Lower lobe of right lung (tissue), 2 donors: ENCODE measurements around the gene UMODL1. TPM values are rescaled to one million over a fixed set of nuclear protein-coding genes. Genes with fewer than 3 reads are reported as not detected.

ENCODE experiments used
- ATAC-seq, 2 donors: fragments of 200-7000 bp; cut with Tn5 transposase; one replicate each; pipeline ENCODE4 v1.9.1; 2020 to 2022; ENCODE audit warnings: mild to moderate bottlenecking in 2 of 2, moderate library complexity in 2 of 2
- DNase-seq: peaks from one replicate; pipeline ENCODE4 v3.0.0-alpha.2; 2020
- H3K27ac ChIP-seq: fragments of 200-600 bp; one replicate; pipeline ENCODE4 v1.8.0; 2022
- H3K27me3 ChIP-seq: fragments of 200-600 bp; one replicate; pipeline ENCODE4 v1.8.0; 2022; ENCODE audit warnings: low read depth
- H3K36me3 ChIP-seq: fragments of 200-600 bp; one replicate; pipeline ENCODE4 v1.8.0; 2022; ENCODE audit warnings: mild to moderate bottlenecking
- H3K4me1 ChIP-seq: fragments of 200-600 bp; one replicate; pipeline ENCODE4 v1.8.0; 2022
- H3K4me3 ChIP-seq: fragments of 200-600 bp; one replicate; pipeline ENCODE4 v1.8.0; 2022; ENCODE audit warnings: mild to moderate bottlenecking
- H3K9me3 ChIP-seq: fragments of 200-600 bp; one replicate; pipeline ENCODE4 v1.8.0; 2022
- intact Hi-C: fragments of 100-400 bp; cut with DNase I; formaldehyde crosslinking; loops from one replicate; pipeline ENCODE4 v1.11.0; 2022
- total RNA-seq: library from RNA; stranded (reverse); fragmentation: NEBNext Ultra II Directional; extraction: Animal tissue kit (Norgen Biotek cat#: 25700); gene quantifications from one replicate; pipeline ENCODE4 v1.2.1, GENCODE V29; 2021
- TF ChIP-seq, protein P1 (sequence below): fragments of 200-600 bp; IDR thresholded peaks from one replicate; pipeline ENCODE4 v1.8.0; 2022; ENCODE audit warnings: antibody characterized with exemption, mild to moderate bottlenecking
- donor health status: DM: no; HTN: yes; CAD: no; lungs with severe emphysema.

Gene UMODL1
- total RNA-seq, 1 donor from 2014 or later: 0.50 TPM

DNA sequence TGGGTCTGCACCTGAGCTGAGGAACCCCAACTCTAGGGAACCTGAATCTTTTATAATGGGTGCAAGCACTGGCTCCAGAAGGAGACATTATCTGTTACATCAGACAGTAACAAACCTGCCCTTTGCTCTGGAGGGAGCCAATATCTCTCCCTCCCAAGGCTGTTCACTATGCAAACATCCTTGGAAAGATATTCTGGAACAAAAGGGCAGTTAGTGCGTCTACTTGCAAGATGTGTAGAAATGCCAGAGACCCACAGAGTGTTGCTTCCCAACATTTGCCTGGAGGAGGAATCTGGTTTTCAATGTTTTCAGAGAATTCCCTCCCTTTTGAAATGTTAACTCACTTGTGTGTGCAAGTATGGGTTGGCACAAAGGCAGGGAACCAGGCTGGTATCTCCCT is 31.9 kb downstream of the UMODL1 start:
- no peak for DNase-seq
- peaks cover 8% of the 10 kb centered on the region for H3K4me1 ChIP-seq
- no peaks in the 10 kb centered on the region for H3K9me3 ChIP-seq
- no peak overlapping the region for H3K4me3 ChIP-seq
- no peak for ATAC-seq
- H3K27me3 ChIP-seq: peaks cover 9% of the 10 kb centered on the region
- H3K36me3 ChIP-seq: no peaks in the 10 kb centered on the region
- no peak overlapping the region for H3K27ac ChIP-seq
- intact Hi-C loops: no loop called here
- TF ChIP-seq, protein P1, sequence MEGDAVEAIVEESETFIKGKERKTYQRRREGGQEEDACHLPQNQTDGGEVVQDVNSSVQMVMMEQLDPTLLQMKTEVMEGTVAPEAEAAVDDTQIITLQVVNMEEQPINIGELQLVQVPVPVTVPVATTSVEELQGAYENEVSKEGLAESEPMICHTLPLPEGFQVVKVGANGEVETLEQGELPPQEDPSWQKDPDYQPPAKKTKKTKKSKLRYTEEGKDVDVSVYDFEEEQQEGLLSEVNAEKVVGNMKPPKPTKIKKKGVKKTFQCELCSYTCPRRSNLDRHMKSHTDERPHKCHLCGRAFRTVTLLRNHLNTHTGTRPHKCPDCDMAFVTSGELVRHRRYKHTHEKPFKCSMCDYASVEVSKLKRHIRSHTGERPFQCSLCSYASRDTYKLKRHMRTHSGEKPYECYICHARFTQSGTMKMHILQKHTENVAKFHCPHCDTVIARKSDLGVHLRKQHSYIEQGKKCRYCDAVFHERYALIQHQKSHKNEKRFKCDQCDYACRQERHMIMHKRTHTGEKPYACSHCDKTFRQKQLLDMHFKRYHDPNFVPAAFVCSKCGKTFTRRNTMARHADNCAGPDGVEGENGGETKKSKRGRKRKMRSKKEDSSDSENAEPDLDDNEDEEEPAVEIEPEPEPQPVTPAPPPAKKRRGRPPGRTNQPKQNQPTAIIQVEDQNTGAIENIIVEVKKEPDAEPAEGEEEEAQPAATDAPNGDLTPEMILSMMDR: no peak

DNA sequence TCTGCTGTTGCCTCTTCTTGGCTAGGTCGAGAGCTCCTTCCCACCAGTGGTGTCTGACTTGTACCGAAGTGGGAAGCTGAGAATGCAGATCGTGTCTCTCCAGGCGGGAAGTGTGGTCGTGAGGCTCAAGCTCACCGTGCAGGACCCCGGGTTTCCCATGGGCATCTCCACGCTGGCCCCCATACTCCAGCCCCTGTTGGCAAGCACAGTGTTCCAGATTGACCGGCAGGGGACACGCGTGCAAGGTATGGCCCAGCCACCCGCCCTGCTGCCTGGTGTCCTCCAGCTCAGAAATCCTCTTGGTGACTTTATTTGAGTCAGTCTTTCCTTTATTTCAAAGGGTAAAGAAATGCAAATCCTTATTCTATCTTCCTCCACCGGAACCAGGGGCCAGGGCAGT is 32.7 kb downstream of the UMODL1 start:
- Histone ChIP-seq H3K4me1 (peaks cover 8% of the 10 kb centered on the region), H3K27ac (no peak overlapping the region), H3K27me3 (peaks cover 9% of the 10 kb centered on the region), H3K36me3 (no peaks in the 10 kb centered on the region), H3K9me3 (no peaks in the 10 kb centered on the region), H3K4me3 (no peak overlapping the region)
- ATAC-seq: no peak
- no peak for DNase-seq
- intact Hi-C loops: no loop called here
- TF ChIP-seq, protein P1: no peak

DNA sequence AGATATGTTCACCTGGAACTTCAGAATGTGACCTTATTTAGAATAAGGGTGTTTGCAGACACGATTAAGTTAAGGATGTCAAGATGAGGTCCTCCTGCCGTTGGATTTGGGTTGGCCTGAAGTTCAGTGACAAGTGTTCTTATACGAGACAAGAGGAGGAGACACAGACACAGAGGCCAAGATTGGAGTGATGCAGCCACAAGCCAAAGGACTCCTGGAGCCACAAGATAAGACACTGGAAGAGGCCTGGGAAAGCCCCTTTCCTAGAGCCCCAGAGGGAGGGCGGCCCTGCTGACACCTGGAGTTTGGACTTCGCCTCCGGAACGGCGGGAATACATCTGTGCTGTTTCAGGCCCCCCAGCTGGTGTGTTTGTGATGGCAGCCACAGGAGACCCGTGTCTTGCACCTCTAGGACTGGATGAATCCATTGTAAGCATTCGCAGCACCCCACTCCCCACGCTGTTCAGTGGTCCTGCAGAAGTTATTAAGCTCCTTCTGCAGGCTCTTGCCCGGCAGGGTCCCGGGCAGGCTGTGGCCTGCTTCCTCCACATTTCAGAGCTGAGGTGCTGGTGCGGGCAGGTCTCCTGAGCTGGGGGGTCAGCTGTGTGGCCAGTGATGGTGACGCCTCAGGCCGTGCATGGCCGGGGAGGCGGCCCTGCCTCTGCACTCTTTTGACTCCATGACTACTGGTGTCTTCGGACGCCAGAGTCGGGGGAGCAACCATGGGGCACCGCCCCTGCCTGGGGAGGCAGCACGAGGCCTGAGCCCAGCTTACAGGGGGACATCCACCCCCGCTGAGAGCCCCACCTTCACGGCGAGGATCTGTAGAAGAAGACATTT is 34.6 kb downstream of the UMODL1 start:
- intact Hi-C loops: no loop called here
- ATAC-seq: no peak
- no peak for DNase-seq
- Histone ChIP-seq H3K9me3 (no peaks in the 10 kb centered on the region), H3K36me3 (no peaks in the 10 kb centered on the region), H3K4me1 (peaks cover 8% of the 10 kb centered on the region), H3K27ac (no peak overlapping the region), H3K27me3 (peaks cover 9% of the 10 kb centered on the region), H3K4me3 (no peak overlapping the region)
- TF ChIP-seq, protein P1: no peak

DNA sequence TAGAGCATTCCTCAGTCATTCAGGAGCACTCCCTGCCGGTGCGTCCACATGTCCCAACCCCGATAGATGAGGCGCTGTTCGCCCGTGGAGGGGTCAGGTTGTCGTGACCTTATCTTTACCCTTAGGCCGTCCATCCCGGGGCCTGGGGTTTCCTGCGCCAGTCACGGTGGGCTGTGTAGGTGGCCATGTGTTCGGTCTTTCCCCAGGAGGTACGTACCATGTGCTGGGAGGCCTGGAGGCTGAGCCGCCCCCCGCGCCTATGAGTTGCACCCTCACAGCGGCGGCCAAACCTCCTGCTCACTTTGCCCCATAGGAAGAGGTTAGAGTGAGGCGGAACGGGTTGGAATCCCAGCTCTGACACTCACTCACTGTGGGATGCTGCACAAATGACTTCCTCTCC is 35.3 kb downstream of the UMODL1 start:
- no peak overlapping the region for H3K27ac ChIP-seq
- TF ChIP-seq, protein P1: no peak
- intact Hi-C loops: no loop called here

DNA sequence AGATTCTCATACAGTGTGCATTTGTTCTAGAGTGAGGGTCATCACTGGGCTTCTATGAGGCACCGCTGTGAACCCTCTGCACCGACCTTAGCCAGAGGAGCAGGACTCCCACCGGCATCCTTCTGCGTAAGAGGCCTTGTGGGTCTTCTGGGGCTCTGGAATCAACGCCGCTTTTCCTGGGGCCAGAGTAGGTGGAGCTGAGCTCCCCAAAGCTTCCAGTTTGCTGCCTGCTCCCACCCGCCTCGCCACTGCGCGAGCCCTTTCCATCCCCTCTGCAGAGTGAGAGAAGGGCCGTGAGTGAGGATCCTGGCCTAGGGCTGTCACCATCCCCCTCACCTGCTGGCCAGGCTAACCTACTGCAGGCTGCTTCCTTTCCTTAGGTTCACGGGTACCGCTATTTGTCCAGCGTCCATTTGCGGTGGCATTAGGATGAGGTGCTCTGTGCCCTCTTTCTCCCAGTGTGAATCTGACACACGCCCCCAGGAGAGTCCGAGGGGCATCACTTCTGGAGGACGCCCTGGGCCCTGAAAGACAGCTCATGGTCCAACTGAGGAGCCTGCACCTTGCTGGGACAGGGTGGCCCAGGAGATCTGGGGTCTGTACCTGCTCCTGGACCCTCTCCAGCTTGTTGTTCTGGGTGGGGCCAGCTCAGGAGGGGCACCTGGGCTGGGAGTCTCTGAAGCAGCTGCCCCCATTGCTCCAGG is 36.2 kb downstream of the UMODL1 start:
- intact Hi-C loops: no loop called here
- Histone ChIP-seq H3K27ac (no peak overlapping the region), H3K9me3 (no peaks in the 10 kb centered on the region), H3K4me3 (peak overlapping the region; percentile 35), H3K4me1 (peaks cover 8% of the 10 kb centered on the region), H3K36me3 (no peaks in the 10 kb centered on the region), H3K27me3 (peaks cover 9% of the 10 kb centered on the region)
- DNase-seq (peak; percentile 37), ATAC-seq (peak in 1 of 2 donors; percentile 31)
- TF ChIP-seq, protein P1: no peak

More for the DNA sequence above, 35.3 kb downstream of the UMODL1 start:
- Histone ChIP-seq H3K4me1 (peaks cover 8% of the 10 kb centered on the region), H3K9me3 (no peaks in the 10 kb centered on the region), H3K36me3 (no peaks in the 10 kb centered on the region), H3K4me3 (no peak overlapping the region), H3K27me3 (peaks cover 9% of the 10 kb centered on the region)
- peak; percentile 41 for DNase-seq
- ATAC-seq: no peak
